CD8-positive, alpha-beta memory T cell (primary cell): Measurements from ENCODE around the gene DRC7. TPM values are rescaled to one million over a fixed set of nuclear protein-coding genes. Genes with fewer than 3 reads are reported as not detected.
A peak's percentile ranks its signal among the peaks of the same experiment; 100 is the strongest.

Source experiments
- CTCF ChIA-PET: fragments of 350-600 bp; sonication (Branson Sonifier 250); formaldehyde crosslinking; loops from one replicate; lab custom pipeline; 2021; ENCODE audit warnings: antibody characterized with exemption; lab: Charles Lee
- POLR2A ChIA-PET: fragments of 350-600 bp; sonication (Branson Sonifier 250); formaldehyde crosslinking; loops from one replicate; lab custom pipeline; 2021; ENCODE audit warnings: antibody characterized with exemption; lab: Charles Lee
- DNase-seq, 5 donors: peaks; one replicate each; pipeline versions ENCODE4 v3.0.0 to v3.0.0-alpha.2; 2020 to 2022; ENCODE audit warnings: mixed read lengths in 1 of 5
- H3K27ac ChIP-seq: one replicate; pipeline ENCODE4 v1.7.0; 2013; ENCODE audit warnings: low read depth, mild to moderate bottlenecking, low read length, moderate library complexity
- H3K27me3 ChIP-seq: 2 replicates; pipeline ENCODE4 v1.7.0; 2013; ENCODE audit warnings: low read length, mild to moderate bottlenecking; ENCODE audit not compliant: insufficient read depth, poor library complexity, severe bottlenecking
- H3K36me3 ChIP-seq: 2 replicates; pipeline ENCODE4 v1.7.0; 2013; ENCODE audit warnings: mild to moderate bottlenecking, low read length, moderate library complexity; ENCODE audit not compliant: insufficient read depth
- H3K4me1 ChIP-seq: 2 replicates; pipeline ENCODE4 v1.7.0; 2013; ENCODE audit warnings: mild to moderate bottlenecking, low read length, moderate library complexity; ENCODE audit not compliant: insufficient read depth
- H3K4me3 ChIP-seq: 2 replicates; pipeline ENCODE4 v1.7.0; 2013; ENCODE audit warnings: mild to moderate bottlenecking, low read length
- H3K9me3 ChIP-seq: 2 replicates; pipeline ENCODE4 v1.7.0; 2013; ENCODE audit warnings: mild to moderate bottlenecking, low read length
- H3K27ac Mint-ChIP-seq, 8 donors: one replicate each; pipeline ENCODE4 v1.8.0; 2020 to 2021; ENCODE audit warnings: mixed read lengths in 8 of 8, mild to moderate bottlenecking in 6 of 8, inconsistent platforms in 3 of 8, moderate library complexity in 3 of 8
- H3K27me3 Mint-ChIP-seq, 2 donors: one replicate each; pipeline ENCODE4 v1.8.0; 2020 to 2021; ENCODE audit warnings: mixed read lengths in 2 of 2, mild to moderate bottlenecking in 1 of 2, moderate library complexity in 1 of 2
- H3K36me3 Mint-ChIP-seq, 3 donors: one replicate each; pipeline ENCODE4 v1.8.0; 2020 to 2021; ENCODE audit warnings: mixed read lengths in 3 of 3, inconsistent platforms in 1 of 3, mild to moderate bottlenecking in 1 of 3
- H3K4me1 Mint-ChIP-seq, 3 donors: one replicate each; pipeline ENCODE4 v1.8.0; 2020 to 2021; ENCODE audit warnings: mixed read lengths in 3 of 3, inconsistent platforms in 1 of 3, mild to moderate bottlenecking in 1 of 3
- H3K4me3 Mint-ChIP-seq, 7 donors: one replicate each; pipeline ENCODE4 v1.8.0; 2020 to 2021; ENCODE audit warnings: mixed read lengths in 7 of 7, mild to moderate bottlenecking in 6 of 7, moderate library complexity in 4 of 7, inconsistent platforms in 2 of 7
- H3K9me3 Mint-ChIP-seq, 5 donors: one replicate each; pipeline ENCODE4 v1.8.0; 2020 to 2022; ENCODE audit warnings: mixed read lengths in 5 of 5, mild to moderate bottlenecking in 3 of 5, moderate library complexity in 2 of 5, inconsistent platforms in 1 of 5
- polyA plus RNA-seq: library from polyadenylated mRNA; unstranded; fragments of 300-500 nt; fragmentation: Illumina TruSeq; gene quantifications from one replicate; pipeline ENCODE4 v1.2.3, GENCODE V29; 2021
- total RNA-seq, 2 experiments: library from RNA; stranded (reverse); gene quantifications; one replicate each; pipeline ENCODE4 v1.2.3, GENCODE V29; 2021

Gene DRC7
- total and polyA plus RNA-seq, 3 experiments from 2014 or later = not detected

DNA sequence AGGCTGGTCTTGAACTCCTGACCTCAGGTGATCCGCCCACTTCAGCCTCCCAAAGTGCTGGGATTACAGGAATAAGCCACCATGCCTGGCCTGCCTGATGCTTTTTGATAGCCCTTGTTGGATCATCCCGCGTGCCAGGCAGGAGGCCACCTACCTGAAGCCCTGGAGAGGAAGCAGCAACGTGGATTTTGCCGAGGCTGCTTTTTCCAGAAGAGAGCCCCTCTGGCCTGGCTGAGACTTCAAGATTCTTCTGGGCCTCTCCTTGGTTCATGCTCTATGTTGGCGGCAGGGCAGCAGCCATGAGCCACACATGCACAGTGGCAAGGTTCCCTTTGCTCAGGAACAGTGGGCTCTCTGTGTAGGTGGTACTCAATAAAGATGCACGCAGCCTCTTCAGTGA, 52.5 kb downstream of the DRC7 start:
- Mint-ChIP-seq H3K4me3 (no peak overlapping the region), H3K9me3 (no peaks in the 10 kb centered on the region), H3K27ac (no peak overlapping the region), H3K36me3 (peaks cover 0 to 50% (median 9%) of the 10 kb centered on the region in 3 donors), H3K27me3 (no peaks in the 10 kb centered on the region), H3K4me1 (peaks cover 0 to 6% (median 5%) of the 10 kb centered on the region in 3 donors)
- no peaks in the 10 kb centered on the region for H3K27me3 ChIP-seq
- no peak overlapping the region for H3K27ac ChIP-seq
- no peak overlapping the region for H3K4me3 ChIP-seq
- no peaks in the 10 kb centered on the region for H3K4me1 ChIP-seq
- H3K36me3 ChIP-seq = no peaks in the 10 kb centered on the region
- no peaks in the 10 kb centered on the region for H3K9me3 ChIP-seq
- CTCF ChIA-PET = no interaction called here
- POLR2A ChIA-PET = no interaction called here
- DNase-seq = no peak

- Histone ChIP-seq H3K27me3 (no peaks in the 10 kb centered on the region), H3K9me3 (no peaks in the 10 kb centered on the region), H3K36me3 (no peaks in the 10 kb centered on the region), H3K27ac (no peak overlapping the region), H3K4me1 (no peaks in the 10 kb centered on the region), H3K4me3 (no peak overlapping the region)
- Mint-ChIP-seq H3K27me3 (no peaks in the 10 kb centered on the region), H3K36me3 (peaks cover 0 to 49% (median 9%) of the 10 kb centered on the region in 3 donors), H3K9me3 (no peaks in the 10 kb centered on the region), H3K4me1 (peaks cover 0 to 6% (median 5%) of the 10 kb centered on the region in 3 donors), H3K27ac (peak overlapping the region in 1 of 8 donors; percentile 12), H3K4me3 (no peak overlapping the region)
- POLR2A ChIA-PET = no interaction called here
- CTCF ChIA-PET = interaction anchor here (0.7 to 1.2 kb wide), 3 partner anchors 8 to 98 kb away, joined by 3 read pairs; no protein-coding TSS in a partner anchor
- no peak for DNase-seq
Observed at GRCh38 chr16:57747496-57747895, 52.9 kb downstream of the DRC7 start.

- Mint-ChIP-seq H3K27ac (no peak overlapping the region), H3K36me3 (peaks cover 0 to 47% (median 6%) of the 10 kb centered on the region in 3 donors), H3K27me3 (no peaks in the 10 kb centered on the region), H3K4me3 (no peak overlapping the region), H3K4me1 (peaks cover 0 to 6% (median 5%) of the 10 kb centered on the region in 3 donors), H3K9me3 (no peaks in the 10 kb centered on the region)
- DNase-seq = no peak
- H3K4me3 ChIP-seq = no peak overlapping the region
- POLR2A ChIA-PET = no interaction called here
- H3K9me3 ChIP-seq = no peaks in the 10 kb centered on the region
- CTCF ChIA-PET = interaction anchor here (0.7 to 1.2 kb wide), 3 partner anchors 9 to 99 kb away, joined by 3 read pairs; no protein-coding TSS in a partner anchor
- H3K4me1 ChIP-seq = no peaks in the 10 kb centered on the region
- H3K27ac ChIP-seq = no peak overlapping the region
- H3K27me3 ChIP-seq = no peaks in the 10 kb centered on the region
- no peaks in the 10 kb centered on the region for H3K36me3 ChIP-seq
Observed at GRCh38 chr16:57747996-57748395, 53.4 kb downstream of the DRC7 start.

GRCh38 chr16:57748596-57748995, 54.0 kb downstream of the DRC7 start:
- ChIA-PET POLR2A (no interaction called here), CTCF (interaction anchor here (1.1 to 1.2 kb wide), 2 partner anchors 9 to 99 kb away, joined by 3 read pairs; no protein-coding TSS in a partner anchor)
- H3K4me1 ChIP-seq = no peaks in the 10 kb centered on the region
- Mint-ChIP-seq H3K27me3 (no peaks in the 10 kb centered on the region), H3K9me3 (no peaks in the 10 kb centered on the region), H3K36me3 (peaks cover 0 to 47% (median 6%) of the 10 kb centered on the region in 3 donors), H3K27ac (no peak overlapping the region), H3K4me1 (peaks cover 0 to 6% (median 5%) of the 10 kb centered on the region in 3 donors), H3K4me3 (no peak overlapping the region)
- no peak for DNase-seq
- H3K4me3 ChIP-seq = no peak overlapping the region
- no peaks in the 10 kb centered on the region for H3K27me3 ChIP-seq
- H3K9me3 ChIP-seq = no peaks in the 10 kb centered on the region
- H3K36me3 ChIP-seq = no peaks in the 10 kb centered on the region
- no peak overlapping the region for H3K27ac ChIP-seq

DNA sequence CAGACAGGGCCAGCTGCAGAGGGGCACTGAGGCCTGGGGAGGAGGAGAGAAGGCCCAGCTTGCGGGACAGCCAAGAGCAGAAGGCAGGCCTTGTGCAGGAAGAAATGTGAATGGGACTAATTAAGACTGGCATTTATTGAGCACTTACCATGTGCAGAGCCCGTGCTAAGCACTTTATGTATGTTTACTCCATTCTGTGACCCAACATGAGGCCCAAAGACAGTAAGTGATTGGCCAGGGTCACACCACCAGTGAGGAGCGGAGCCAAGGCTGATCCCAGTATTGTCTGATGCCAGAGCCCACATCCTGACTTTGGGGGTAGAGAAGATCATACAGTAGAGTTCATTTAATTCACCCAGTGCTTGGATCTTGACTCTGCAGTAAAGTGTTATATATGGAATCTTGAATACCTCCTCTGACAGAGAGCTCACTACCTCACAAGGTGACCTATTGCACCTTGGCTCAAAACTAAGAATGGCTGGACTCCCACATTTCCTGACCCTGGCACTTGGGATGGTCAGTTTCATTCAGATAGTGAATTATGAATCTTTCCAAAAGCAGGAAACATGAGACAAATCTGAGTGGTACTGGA, 54.6 kb downstream of the DRC7 start:
- Mint-ChIP-seq H3K27ac (peak overlapping the region in 3 of 8 donors; percentile 3 to 49 (median 23)), H3K36me3 (peaks cover 0 to 46% (median 7%) of the 10 kb centered on the region in 3 donors), H3K27me3 (no peaks in the 10 kb centered on the region), H3K4me1 (peaks cover 0 to 6% (median 5%) of the 10 kb centered on the region in 3 donors), H3K9me3 (no peaks in the 10 kb centered on the region), H3K4me3 (no peak overlapping the region)
- no peak overlapping the region for H3K27ac ChIP-seq
- no peaks in the 10 kb centered on the region for H3K4me1 ChIP-seq
- H3K4me3 ChIP-seq = no peak overlapping the region
- no peak for DNase-seq
- ChIA-PET POLR2A (no interaction called here), CTCF (no interaction called here)
- H3K36me3 ChIP-seq = no peaks in the 10 kb centered on the region
- no peaks in the 10 kb centered on the region for H3K27me3 ChIP-seq
- no peaks in the 10 kb centered on the region for H3K9me3 ChIP-seq

DNA sequence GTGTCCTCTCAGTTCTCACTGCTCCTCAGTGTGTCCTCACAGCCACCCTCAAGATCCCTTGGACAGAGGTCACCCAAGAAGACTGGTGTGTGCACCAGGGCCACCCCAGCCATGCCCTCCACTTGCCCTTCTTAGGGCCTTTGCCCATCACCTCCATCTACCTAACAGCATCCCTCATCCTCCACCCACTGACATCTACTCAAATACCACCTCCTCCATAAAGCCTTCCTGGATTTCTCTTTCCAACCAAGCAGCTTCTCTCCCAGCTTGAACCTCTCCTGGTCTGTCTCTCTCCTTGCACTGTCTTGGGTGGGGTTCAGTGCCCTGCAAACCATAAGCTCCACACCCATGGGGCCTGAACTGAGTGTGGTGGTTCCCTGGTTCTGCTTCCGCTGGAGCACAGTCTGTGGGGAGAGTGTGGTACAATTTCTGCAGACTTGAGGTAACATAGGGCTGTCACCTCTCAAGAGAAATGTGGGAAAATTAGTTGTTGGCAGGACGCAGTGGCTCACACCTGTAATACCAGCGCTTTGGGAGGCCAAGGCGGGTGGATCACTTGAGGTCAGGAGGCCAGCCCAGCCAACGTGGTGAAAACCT, 55.3 kb downstream of the DRC7 start:
- peaks cover 0 to 6% (median 5%) of the 10 kb centered on the region in 3 donors for H3K4me1 Mint-ChIP-seq
- no peaks in the 10 kb centered on the region for H3K27me3 ChIP-seq
- H3K36me3 ChIP-seq = no peaks in the 10 kb centered on the region
- H3K4me1 ChIP-seq = no peaks in the 10 kb centered on the region
- no peak for DNase-seq
- H3K4me3 Mint-ChIP-seq = no peak overlapping the region
- H3K4me3 ChIP-seq = no peak overlapping the region
- ChIA-PET POLR2A (no interaction called here), CTCF (no interaction called here)
- H3K9me3 Mint-ChIP-seq = no peaks in the 10 kb centered on the region
- H3K27ac ChIP-seq = no peak overlapping the region
- no peaks in the 10 kb centered on the region for H3K9me3 ChIP-seq
- H3K27me3 Mint-ChIP-seq = no peaks in the 10 kb centered on the region
- H3K36me3 Mint-ChIP-seq = peaks cover 0 to 47% (median 7%) of the 10 kb centered on the region in 3 donors
- H3K27ac Mint-ChIP-seq = peak overlapping the region in 4 of 8 donors; percentile 11 to 85 (median 46)

- ChIA-PET POLR2A (no interaction called here), CTCF (no interaction called here)
- no peaks in the 10 kb centered on the region for H3K27me3 ChIP-seq
- H3K36me3 Mint-ChIP-seq = peaks cover 0 to 48% (median 7%) of the 10 kb centered on the region in 3 donors
- H3K9me3 Mint-ChIP-seq = no peaks in the 10 kb centered on the region
- H3K9me3 ChIP-seq = no peaks in the 10 kb centered on the region
- no peaks in the 10 kb centered on the region for H3K4me1 ChIP-seq
- H3K4me3 Mint-ChIP-seq = no peak overlapping the region
- DNase-seq = no peak
- no peak overlapping the region for H3K27ac ChIP-seq
- H3K4me1 Mint-ChIP-seq = peaks cover 0 to 6% (median 5%) of the 10 kb centered on the region in 3 donors
- no peaks in the 10 kb centered on the region for H3K36me3 ChIP-seq
- H3K27me3 Mint-ChIP-seq = no peaks in the 10 kb centered on the region
- peak overlapping the region in 1 of 8 donors; percentile 58 for H3K27ac Mint-ChIP-seq
- no peak overlapping the region for H3K4me3 ChIP-seq
Observed at GRCh38 chr16:57750796-57751538, 56.4 kb downstream of the DRC7 start.
